ENCODE measurements around the gene FOXA2. TPM values are rescaled to one million over a fixed set of nuclear protein-coding genes. Genes with fewer than 3 reads are reported as not detected.

The FOXA2 gene
- polyA plus RNA-seq, 4 donors: not detected

DNA sequence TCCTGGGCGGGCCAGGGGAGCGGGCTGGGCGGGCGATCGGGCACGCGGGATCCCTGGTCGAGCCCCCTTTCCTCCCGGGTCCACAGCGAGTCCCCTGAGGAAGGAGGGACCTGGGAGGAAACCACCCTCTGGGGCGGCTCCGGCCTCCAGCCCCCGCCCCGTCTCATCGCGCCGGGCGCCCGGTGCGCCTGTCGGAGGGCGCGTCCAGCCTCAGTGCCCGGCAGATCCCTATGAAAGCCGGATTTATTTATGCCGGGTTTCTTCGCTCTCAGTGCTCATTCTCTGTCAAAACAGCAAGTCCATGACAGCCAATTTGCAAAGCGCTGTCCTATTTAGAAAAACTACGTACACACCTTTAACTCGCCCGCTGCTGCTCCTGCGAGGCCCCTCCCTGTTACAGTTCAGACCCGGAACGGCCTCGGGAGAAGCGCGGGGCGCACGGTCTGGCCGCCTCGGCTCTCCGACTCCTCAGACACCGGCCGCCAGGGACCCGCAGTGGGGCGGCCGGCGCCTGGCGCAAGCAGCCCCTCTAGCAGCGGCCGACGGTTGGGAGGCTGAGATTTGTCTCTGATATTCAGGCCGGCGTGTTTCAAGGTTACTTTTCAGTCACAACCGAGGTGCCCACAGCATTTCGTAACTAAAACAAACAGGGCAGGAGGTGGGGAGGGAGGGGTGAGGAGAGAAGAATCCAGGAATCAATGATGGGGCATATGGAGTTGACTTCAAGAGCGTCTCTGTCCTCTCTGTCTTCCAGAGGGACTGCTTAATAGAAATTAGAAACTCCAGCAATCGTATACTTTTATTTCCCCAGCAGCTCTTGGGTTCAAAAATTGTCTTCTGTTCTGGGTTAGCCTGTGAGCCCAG lies 782 bp upstream of the FOXA2 start:
- no peak for DNase-seq (ENCODE audit: low read depth in 4 of 4, low spot score in 2 of 4)

GRCh38 chr20:22583773-22584521 lies 425 bp downstream of the FOXA2 start:
- no peak for DNase-seq (ENCODE audit: low read depth in 4 of 4, low spot score in 2 of 4)

DNA sequence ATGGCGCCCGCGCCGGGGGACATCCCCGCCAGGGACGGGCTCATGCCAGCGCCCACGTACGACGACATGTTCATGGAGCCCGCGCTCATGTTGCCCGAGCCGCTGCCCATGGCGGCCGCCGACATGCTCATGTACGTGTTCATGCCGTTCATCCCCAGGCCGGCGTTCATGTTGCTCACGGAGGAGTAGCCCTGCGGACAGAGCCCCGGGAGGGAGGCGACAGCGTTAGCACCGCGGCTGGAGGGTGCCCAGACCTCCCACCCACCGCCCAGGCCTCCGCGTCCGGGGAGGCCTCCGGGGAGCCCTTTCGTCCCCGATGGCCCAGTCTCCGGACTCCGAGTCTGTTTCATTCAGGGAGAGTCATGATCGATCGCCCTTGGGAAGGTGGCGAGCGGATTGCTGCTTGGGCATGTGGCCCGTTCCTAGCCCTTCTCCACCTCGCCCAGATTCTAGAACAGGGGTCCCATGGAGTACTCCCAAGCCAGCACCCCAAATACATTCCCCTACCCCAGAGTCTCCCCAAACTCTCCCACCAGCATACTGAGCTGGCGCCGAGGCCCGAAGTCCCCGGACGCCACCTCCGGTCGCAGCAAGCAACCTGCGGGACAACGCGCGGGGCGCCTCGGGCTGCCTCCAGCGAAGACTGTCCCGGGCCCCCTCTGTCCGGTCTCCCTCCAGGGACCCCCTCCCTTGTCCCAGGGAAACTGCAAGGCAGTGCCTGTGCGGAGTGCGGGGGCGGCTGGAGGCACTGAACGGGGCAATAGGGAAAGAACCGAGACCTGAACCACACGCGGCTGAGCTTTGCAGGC lies 1.2 kb downstream of the FOXA2 start:
- no peak for DNase-seq (ENCODE audit: low read depth in 4 of 4, low spot score in 2 of 4)

DNA sequence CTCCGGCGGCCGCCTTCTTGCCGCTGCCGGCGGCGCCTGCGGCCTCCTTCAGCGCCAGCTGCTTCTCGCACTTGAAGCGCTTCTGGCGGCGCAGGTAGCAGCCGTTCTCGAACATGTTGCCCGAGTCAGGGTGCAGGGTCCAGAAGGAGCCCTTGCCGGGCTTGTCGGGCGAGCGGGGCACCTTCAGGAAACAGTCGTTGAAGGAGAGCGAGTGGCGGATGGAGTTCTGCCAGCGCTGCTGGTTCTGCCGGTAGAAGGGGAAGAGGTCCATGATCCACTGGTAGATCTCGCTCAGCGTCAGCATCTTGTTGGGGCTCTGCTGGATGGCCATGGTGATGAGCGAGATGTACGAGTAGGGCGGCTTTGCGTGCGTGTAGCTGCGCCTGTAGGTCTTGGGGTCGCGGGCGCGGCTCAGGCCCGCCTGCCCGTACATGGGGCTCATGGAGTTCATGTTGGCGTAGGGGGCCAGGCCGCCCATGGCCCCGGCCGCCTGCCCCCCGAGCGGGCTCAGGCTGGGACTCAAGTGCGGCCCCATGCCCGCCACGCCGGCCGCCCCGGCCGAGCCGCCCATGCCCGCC lies 1.9 kb downstream of the FOXA2 start:
- no peak for DNase-seq (ENCODE audit: low read depth in 4 of 4, low spot score in 2 of 4)

GRCh38 chr20:22581437-22582385 lies 2.7 kb downstream of the FOXA2 start:
- no peak for DNase-seq (ENCODE audit: low read depth in 4 of 4, low spot score in 2 of 4)

DNA sequence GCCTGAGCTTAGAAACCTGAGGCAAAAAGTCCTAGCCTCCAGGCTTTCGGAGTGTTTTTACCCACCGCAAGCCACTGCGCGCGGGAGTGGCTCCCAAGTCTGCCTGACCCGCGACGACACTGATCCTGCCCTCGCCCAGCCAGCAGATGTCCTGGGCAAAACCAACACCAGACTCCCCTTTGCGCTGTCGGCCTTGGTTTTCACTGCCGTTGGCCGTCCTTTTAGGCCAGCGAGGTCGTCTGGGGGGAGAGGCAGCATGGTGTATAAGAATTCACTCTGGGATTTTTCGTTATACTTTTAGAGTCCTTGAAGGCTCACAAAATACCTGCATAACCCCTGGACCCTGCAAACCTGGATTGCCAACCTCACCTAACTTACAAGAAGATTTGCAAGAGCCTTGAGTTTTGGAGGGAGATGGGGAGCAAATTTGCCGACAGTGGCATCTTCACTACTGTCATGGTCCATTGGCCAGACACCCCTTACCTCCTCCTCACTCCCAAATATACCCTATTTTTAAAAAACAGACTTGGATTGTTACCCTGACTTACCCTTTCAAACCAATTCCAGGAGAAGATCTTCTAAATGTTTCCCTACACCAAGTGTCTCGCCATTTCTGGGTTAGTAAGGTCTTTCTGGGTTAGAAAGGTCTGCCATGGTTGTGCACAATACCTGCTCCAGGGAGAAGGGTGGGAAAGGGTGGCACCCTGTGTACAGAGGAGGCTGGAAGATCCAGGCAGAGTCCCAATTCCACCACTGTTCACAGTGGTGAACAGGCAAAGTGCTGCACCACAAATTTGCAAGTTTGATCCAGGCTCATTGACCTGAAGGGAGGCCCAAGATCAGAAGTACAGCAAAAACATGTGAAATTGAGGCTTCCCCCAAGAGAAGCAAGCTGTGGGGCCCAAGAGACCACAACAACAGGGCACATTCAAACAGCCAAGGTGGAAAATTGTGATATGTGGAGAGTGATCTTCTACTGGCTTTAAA lies 4.4 kb downstream of the FOXA2 start:
- no peak for DNase-seq (ENCODE audit: low read depth in 4 of 4, low spot score in 2 of 4)

GRCh38 chr20:22579119-22579427 lies 5.3 kb downstream of the FOXA2 start:
- no peak for DNase-seq (ENCODE audit: low read depth in 4 of 4, low spot score in 2 of 4)

DNA sequence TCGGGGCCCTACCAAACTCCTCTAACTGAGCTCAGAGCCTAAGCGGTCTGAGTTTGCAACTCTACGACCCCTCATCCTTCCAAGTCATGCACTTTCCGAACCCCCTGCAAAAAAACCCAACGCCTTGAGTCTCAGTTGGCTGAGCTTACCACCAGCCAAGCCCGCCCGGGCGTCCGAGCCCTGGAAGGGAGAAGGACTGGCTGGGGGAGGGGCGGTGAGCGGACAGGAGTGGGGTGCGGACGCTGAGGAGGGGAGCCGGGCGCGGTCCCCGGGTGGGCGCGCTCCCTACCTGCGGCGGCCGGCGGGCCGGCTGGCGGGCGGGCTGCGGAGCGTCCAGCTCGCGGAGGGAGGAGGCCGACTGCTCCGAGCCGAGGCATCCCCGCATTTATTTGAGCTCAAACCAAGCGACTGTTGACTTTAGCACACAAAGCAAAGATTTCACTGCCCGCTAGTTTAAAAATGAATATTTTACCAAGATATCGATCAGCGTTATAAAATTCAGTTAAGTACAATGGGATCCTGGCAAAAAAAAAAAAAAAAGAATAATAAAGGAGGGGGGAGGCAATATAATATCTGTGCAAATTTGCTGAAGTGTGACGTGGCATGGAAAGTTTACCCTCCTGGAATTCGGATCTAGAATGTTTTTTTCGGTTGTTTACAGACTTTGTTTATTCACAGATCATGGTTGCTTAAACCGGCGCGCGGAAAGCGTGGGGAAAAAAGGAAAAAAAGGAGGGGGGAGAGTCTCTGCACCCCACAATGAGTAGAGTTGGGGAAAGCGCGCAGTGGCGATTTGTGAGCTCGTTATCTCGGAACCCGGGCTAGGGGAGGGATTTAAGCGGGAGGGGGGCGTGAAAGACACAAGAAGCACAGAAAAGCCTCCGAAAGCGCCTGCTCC lies 5.9 kb downstream of the FOXA2 start:
- DNase-seq (ENCODE audit: low read depth in 4 of 4, low spot score in 2 of 4): no peak

DNA sequence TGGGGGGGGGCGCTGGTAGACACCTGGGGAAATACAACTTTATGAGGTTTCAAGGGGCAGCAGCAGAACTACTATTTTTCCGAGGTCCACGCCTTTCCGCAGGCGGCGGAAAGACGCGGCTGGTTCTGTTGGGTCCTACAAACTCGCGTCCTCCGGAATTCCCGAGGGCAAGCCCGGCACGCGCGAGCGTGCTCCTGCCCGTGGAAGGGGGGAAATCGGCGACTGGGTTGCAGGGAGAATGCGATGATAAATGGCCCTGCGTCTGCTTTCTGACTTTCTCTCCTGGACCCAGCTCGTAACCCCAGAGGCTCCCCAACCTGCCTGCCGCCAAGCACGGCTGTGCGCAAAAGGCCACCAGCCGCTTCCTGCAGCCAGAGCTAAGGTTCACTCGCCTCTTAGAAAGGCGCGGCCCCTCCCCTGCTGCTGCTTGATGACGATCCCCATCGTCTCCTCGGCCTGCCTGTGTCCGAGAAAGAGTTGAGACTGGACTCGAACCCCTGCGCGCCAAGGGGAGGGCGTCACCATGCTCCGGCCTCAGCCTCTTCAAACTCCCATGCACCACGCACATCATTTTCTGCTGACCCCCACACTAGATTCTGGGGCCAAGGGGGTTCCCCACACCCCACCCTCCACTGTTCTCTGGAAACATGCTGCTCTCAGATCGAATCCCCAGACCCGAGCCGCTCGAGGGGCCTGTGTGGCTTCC lies 6.7 kb downstream of the FOXA2 start:
- DNase-seq (ENCODE audit: low read depth in 4 of 4, low spot score in 2 of 4): no peak

- no peak for DNase-seq (ENCODE audit: low read depth in 4 of 4, low spot score in 2 of 4)
Observed at GRCh38 chr20:22576733-22577514, 7.4 kb downstream of the FOXA2 start.

- DNase-seq (ENCODE audit: low read depth in 4 of 4, low spot score in 2 of 4): no peak
Observed at GRCh38 chr20:22576273-22576672, 8.1 kb downstream of the FOXA2 start.

DNA sequence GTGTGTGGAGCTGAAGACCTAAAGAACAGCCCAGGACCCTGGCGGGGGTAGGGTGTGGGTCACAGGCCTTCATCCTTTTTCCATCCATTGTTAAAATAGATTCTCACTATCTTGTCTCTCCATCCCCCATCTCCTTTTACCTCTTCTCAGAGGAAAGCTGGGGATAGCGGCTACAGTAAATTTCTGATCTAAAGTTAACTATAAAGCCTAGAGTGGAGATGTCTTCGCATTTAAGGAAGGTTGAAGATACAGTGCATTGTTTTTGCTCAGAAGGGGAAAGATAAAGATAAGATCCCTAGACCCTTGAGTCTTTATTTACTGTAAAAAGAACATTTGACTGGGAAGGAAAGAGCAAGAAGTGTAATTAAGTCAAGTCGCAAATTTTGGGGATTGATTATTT lies 8.6 kb downstream of the FOXA2 start:
- no peak for DNase-seq (ENCODE audit: low read depth in 4 of 4, low spot score in 2 of 4)

GRCh38 chr20:22575087-22575721 lies 9.2 kb downstream of the FOXA2 start:
- no peak for DNase-seq (ENCODE audit: low read depth in 4 of 4, low spot score in 2 of 4)

- DNase-seq (ENCODE audit: low read depth in 4 of 4, low spot score in 2 of 4): no peak
Observed at GRCh38 chr20:22574545-22575086, 9.8 kb downstream of the FOXA2 start.

DNA sequence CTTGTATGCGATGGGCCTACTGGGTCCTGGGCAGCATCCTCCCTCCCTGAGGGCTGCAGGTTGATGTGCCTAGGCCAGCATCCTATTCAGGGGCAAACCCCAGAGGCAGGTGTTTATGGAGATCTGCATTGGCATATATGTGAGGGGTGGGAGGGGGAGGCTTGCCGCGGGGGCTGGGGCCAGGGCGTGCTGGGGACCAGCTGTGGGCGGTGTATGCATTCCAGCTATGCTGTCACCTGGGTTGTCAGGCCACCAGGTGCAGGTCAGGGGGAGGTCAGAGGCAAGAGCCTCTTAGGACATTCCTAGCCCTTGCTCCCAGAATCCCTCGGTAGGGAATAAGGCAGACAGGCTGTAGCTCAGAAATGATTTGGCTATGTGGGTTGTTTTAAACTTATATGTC lies 11.9 kb downstream of the FOXA2 start:
- no peak for DNase-seq (ENCODE audit: low read depth in 4 of 4, low spot score in 2 of 4)
